GM12878 (cell line): ENCODE data around the gene ASCC2. TPM values are rescaled to one million over a fixed set of nuclear protein-coding genes. Genes with fewer than 3 reads are reported as not detected.

Experiments
- BACH1 ChIP-seq: fragments of 450-650 bp; IDR thresholded peaks from 2 replicates; pipeline ENCODE4 v1.6.1; 2017; ENCODE audit warnings: mild to moderate bottlenecking, borderline replicate concordance
- BCL11A ChIP-seq: IDR thresholded peaks from 2 replicates; pipeline ENCODE4 v1.6.1; 2011; ENCODE audit warnings: low read depth, low read length
- BCLAF1 ChIP-seq: fragments of 450-650 bp; IDR thresholded peaks from 2 replicates; pipeline ENCODE4 v1.6.1; 2017; ENCODE audit warnings: antibody characterized with exemption, mild to moderate bottlenecking, moderate library complexity
- BRCA1 ChIP-seq: IDR thresholded peaks from 2 replicates; pipeline ENCODE4 v1.6.1; 2011; ENCODE audit warnings: low read depth, low read length, improper control_type of control experiment
- CREB1 ChIP-seq: IDR thresholded peaks from 2 replicates; pipeline ENCODE4 v1.6.1; 2012; ENCODE audit warnings: low read depth, mild to moderate bottlenecking, inconsistent platforms
- EZH2 ChIP-seq: IDR thresholded peaks from 2 replicates; pipeline ENCODE4 v1.6.1; 2012; ENCODE audit warnings: low read depth, mild to moderate bottlenecking, control low read depth, inconsistent platforms, low read length, borderline replicate concordance; ENCODE audit not compliant: control insufficient read depth
- IKZF1 ChIP-seq: fragments of 450-650 bp; conservative IDR thresholded peaks from 2 replicates; pipeline ENCODE4 v1.6.1; 2017; ENCODE audit warnings: antibody characterized with exemption, mild to moderate bottlenecking
- JUNB ChIP-seq: IDR thresholded peaks from 2 replicates; pipeline ENCODE4 v1.6.1; 2016; ENCODE audit warnings: antibody characterized with exemption, mild to moderate bottlenecking
- KDM1A ChIP-seq: fragments of 200-600 bp; sonication (generic); IDR thresholded peaks from 2 replicates; pipeline ENCODE4 v1.6.1; 2016; ENCODE audit warnings: borderline replicate concordance
- PAX8 ChIP-seq: fragments of 450-650 bp; IDR thresholded peaks from 2 replicates; pipeline ENCODE4 v1.6.1; 2017; ENCODE audit warnings: mild to moderate bottlenecking, moderate library complexity
- RAD21 ChIP-seq: IDR thresholded peaks from 2 replicates; pipeline ENCODE4 v1.6.1; 2011; ENCODE audit warnings: mild to moderate bottlenecking, low read depth, low read length, moderate library complexity; ENCODE audit not compliant: insufficient read depth
- SREBF1 ChIP-seq: IDR thresholded peaks from 2 replicates; pipeline ENCODE4 v1.6.1; 2012; ENCODE audit warnings: mild to moderate bottlenecking, low read length
- SRF ChIP-seq, 2 experiments: IDR thresholded peaks; 2 replicates each; pipeline ENCODE4 v1.6.1; 2011; ENCODE audit warnings: low read depth in 2 of 2, low read length in 2 of 2, mild to moderate bottlenecking in 1 of 2, moderate library complexity in 1 of 2
- TCF7 ChIP-seq: IDR thresholded peaks from 2 replicates; pipeline ENCODE4 v1.6.1; 2014; ENCODE audit warnings: antibody characterized with exemption, borderline replicate concordance
- YBX1 ChIP-seq: fragments of 450-650 bp; IDR thresholded peaks from 2 replicates; pipeline ENCODE4 v1.6.1; 2016; ENCODE audit warnings: antibody characterized with exemption
- ZNF207 ChIP-seq: fragments of 450-650 bp; IDR thresholded peaks from 2 replicates; pipeline ENCODE4 v1.6.1; 2014; ENCODE audit warnings: antibody characterized with exemption, mild to moderate bottlenecking, borderline replicate concordance
- ZNF24 ChIP-seq: fragments of 450-650 bp; IDR thresholded peaks from 2 replicates; pipeline ENCODE4 v1.6.1; 2017; ENCODE audit warnings: antibody characterized with exemption, mild to moderate bottlenecking
- ZSCAN29 ChIP-seq: fragments of 450-650 bp; IDR thresholded peaks from 2 replicates; pipeline ENCODE4 v1.6.1; 2017; ENCODE audit warnings: mild to moderate bottlenecking, moderate library complexity
- ZZZ3 ChIP-seq: IDR thresholded peaks from 2 replicates; pipeline ENCODE4 v1.6.1; 2011; ENCODE audit warnings: low read depth; ENCODE audit not compliant: control insufficient read depth, insufficient read length
- polyA plus RNA-seq, 11 experiments: library from polyadenylated mRNA; depleted of rRNA in 4 of 11; unstranded in 6 of 11; stranded (reverse) in 5 of 11; fragments of >200 nt; fragmentation: Nextera tagmentation in 4 of 11; fragmentation: Illumina TruSeq in 1 of 11; extraction: Ambion mirVana in 4 of 11; extraction: Trizol in 1 of 11; gene quantifications; 1 replicate in 1 of 11; 2 replicates in 10 of 11; pipeline versions ENCODE4 v1.2.1 to v1.2.3, GENCODE V29; 2011 to 2016; ENCODE audit warnings: inconsistent platforms in 2 of 11, missing spikeins in 2 of 11, low read depth in 1 of 11
- total RNA-seq, 4 experiments: library from RNA; depleted of rRNA in 3 of 4; stranded (reverse); fragments of >200 nt in 3 of 4; fragmentation: Illumina TruSeq in 1 of 4; extraction: Trizol in 1 of 4; gene quantifications; 2 replicates each; pipeline versions ENCODE4 v1.2.1 to v1.2.3, GENCODE V29; 2013 to 2021
- TF ChIP-seq, protein P1 (sequence below): fragments of 450-650 bp; formaldehyde crosslinking; IDR thresholded peaks from 2 replicates; pipeline ENCODE4 v1.4.0; 2022; ENCODE audit warnings: mild to moderate bottlenecking, moderate library complexity
- TF ChIP-seq, protein P2 (sequence below): fragments of 450-650 bp; IDR thresholded peaks from 2 replicates; pipeline ENCODE4 v1.6.1; 2017; ENCODE audit warnings: low read depth, mild to moderate bottlenecking, moderate library complexity
- TF ChIP-seq, protein P3 (sequence below): IDR thresholded peaks from 2 replicates; pipeline ENCODE4 v1.6.1; 2012; ENCODE audit warnings: low read depth, low read length, improper control_type of control experiment

Gene ASCC2
- total and polyA plus RNA-seq, 10 of the 15 experiments (the other 5 are each of a cell fraction or from before 2014, with no cell fraction given) = 5.3 to 91.4 (median 56.5) TPM

DNA sequence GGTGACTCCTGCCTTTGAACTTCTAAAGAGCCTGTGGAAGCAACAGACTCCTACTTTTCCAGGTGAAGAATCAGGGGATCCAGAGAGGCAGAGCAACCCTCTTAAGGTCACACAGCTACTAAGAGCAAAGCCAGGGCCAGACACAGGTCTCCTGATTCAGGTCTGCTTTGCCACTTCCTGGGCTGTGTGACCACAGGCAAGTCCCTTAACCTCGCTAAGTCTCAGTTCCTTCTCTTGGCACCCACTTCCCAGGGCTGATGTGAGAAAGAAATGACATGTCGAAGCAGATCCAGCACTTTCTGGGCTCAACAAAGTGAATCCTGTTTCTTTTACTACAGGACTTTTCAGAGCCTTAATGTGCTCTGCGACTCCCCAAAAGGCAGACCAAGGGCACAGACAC, 40.7 kb downstream of the ASCC2 start (continued):
- TF ChIP-seq, protein P1, sequence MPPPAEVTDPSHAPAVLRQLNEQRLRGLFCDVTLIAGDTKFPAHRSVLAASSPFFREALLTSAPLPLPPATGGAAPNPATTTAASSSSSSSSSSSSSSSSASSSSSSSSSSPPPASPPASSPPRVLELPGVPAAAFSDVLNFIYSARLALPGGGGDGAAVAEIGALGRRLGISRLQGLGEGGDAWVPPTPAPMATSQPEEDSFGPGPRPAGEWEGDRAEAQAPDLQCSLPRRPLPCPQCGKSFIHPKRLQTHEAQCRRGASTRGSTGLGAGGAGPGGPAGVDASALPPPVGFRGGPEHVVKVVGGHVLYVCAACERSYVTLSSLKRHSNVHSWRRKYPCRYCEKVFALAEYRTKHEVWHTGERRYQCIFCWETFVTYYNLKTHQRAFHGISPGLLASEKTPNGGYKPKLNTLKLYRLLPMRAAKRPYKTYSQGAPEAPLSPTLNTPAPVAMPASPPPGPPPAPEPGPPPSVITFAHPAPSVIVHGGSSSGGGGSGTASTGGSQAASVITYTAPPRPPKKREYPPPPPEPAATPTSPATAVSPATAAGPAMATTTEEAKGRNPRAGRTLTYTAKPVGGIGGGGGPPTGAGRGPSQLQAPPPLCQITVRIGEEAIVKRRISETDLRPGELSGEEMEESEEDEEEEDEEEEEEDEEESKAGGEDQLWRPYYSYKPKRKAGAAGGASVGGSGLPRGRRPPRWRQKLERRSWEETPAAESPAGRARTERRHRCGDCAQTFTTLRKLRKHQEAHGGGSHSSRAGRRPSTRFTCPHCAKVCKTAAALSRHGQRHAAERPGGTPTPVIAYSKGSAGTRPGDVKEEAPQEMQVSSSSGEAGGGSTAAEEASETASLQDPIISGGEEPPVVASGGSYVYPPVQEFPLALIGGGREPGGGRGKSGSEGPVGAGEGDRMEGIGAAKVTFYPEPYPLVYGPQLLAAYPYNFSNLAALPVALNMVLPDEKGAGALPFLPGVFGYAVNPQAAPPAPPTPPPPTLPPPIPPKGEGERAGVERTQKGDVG (CRISPR knock-in tag) = no peak
- TF ChIP-seq TCF7 (no peak), BCL11A (peak; percentile 59; the same call in 1 of the 2 replicates), ZNF207 (no peak), CREB1 (0 out of 2 replicates have a peak, but pooled peaks have one; percentile 35), ZZZ3 (no peak), BACH1 (no peak), KDM1A (no peak), YBX1 (no peak), SRF (IDR thresholded peaks at IDR 0.05; ENCODE audit: low read depth in 2 of 2, low read length in 2 of 2) (no peak), SREBF1 (no peak), IKZF1 (peak; percentile 62), ZSCAN29 (no peak), PAX8 (no peak), BCLAF1 (no peak), BRCA1 (no peak), RAD21 (no peak), ZNF24 (no peak), EZH2 (no peak), JUNB (no peak)
- TF ChIP-seq, protein P2, sequence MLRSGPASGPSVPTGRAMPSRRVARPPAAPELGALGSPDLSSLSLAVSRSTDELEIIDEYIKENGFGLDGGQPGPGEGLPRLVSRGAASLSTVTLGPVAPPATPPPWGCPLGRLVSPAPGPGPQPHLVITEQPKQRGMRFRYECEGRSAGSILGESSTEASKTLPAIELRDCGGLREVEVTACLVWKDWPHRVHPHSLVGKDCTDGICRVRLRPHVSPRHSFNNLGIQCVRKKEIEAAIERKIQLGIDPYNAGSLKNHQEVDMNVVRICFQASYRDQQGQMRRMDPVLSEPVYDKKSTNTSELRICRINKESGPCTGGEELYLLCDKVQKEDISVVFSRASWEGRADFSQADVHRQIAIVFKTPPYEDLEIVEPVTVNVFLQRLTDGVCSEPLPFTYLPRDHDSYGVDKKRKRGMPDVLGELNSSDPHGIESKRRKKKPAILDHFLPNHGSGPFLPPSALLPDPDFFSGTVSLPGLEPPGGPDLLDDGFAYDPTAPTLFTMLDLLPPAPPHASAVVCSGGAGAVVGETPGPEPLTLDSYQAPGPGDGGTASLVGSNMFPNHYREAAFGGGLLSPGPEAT = peak; percentile 48; the same call in 1 of the 2 replicates
- TF ChIP-seq, protein P3, sequence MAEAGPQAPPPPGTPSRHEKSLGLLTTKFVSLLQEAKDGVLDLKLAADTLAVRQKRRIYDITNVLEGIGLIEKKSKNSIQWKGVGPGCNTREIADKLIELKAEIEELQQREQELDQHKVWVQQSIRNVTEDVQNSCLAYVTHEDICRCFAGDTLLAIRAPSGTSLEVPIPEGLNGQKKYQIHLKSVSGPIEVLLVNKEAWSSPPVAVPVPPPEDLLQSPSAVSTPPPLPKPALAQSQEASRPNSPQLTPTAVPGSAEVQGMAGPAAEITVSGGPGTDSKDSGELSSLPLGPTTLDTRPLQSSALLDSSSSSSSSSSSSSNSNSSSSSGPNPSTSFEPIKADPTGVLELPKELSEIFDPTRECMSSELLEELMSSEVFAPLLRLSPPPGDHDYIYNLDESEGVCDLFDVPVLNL = no peak
